OCI-LY1 (cell line): ENCODE data around the gene DCC.

ENCODE experiments used
- EZH2 ChIP-seq: fragments of 200-600 bp; sonication (generic), shearing (Covaris generic); IDR thresholded peaks from 2 replicates; pipeline ENCODE4 v1.8.0; 2017; ENCODE audit warnings: borderline replicate concordance, mixed run types, mild to moderate bottlenecking, antibody characterized with exemption, low read length, moderate library complexity, mixed read lengths
- TF ChIP-seq, protein P1 (sequence below): fragments of 200-600 bp; sonication (generic), shearing (Covaris generic); IDR thresholded peaks from 2 replicates; pipeline ENCODE4 v1.5.1; 2017; ENCODE audit warnings: mild to moderate bottlenecking, antibody characterized with exemption, low read length, moderate library complexity, mixed read lengths

DNA sequence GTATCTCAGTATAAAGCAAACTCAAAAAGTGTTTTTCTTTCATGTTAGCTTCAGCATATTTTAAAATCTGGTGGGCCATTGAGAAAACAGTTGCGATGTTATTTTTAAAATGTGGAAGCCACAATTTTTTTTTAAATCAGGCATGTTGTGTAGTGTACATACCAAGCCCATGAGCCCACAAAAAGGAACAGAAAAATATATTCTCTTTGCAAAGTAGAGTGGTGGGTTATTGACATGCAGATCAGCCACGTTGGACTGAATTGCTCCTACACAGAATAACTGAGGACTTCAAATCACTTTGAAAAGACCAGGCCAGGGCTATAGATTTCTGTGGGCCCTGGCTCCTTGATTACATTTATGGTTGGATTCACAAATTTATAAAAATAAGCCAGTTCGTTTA lies 774.4 kb downstream of the DCC start:
- TF ChIP-seq, protein P1, sequence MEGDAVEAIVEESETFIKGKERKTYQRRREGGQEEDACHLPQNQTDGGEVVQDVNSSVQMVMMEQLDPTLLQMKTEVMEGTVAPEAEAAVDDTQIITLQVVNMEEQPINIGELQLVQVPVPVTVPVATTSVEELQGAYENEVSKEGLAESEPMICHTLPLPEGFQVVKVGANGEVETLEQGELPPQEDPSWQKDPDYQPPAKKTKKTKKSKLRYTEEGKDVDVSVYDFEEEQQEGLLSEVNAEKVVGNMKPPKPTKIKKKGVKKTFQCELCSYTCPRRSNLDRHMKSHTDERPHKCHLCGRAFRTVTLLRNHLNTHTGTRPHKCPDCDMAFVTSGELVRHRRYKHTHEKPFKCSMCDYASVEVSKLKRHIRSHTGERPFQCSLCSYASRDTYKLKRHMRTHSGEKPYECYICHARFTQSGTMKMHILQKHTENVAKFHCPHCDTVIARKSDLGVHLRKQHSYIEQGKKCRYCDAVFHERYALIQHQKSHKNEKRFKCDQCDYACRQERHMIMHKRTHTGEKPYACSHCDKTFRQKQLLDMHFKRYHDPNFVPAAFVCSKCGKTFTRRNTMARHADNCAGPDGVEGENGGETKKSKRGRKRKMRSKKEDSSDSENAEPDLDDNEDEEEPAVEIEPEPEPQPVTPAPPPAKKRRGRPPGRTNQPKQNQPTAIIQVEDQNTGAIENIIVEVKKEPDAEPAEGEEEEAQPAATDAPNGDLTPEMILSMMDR, result no peak
- TF ChIP-seq EZH2, result no peak
